Stomach (tissue), 9 donors: ENCODE results near the gene SPRR1B. TPM values are rescaled to one million over a fixed set of nuclear protein-coding genes. Genes with fewer than 3 reads are reported as not detected.

Source experiments
- DNase-seq, 2 donors: peaks; one replicate each; pipeline versions ENCODE4 v3.0.0 to v3.0.0-alpha.2; 2013 to 2019
- H3K27ac ChIP-seq, 5 donors: fragments of 200-600 bp in 4 of 5; sonication (generic) in 4 of 5; one replicate each; pipeline ENCODE4 v1.5.1; 2013 to 2019; ENCODE audit warnings: mild to moderate bottlenecking in 1 of 5, moderate library complexity in 1 of 5
- H3K27me3 ChIP-seq, 3 donors: fragments of 200-600 bp; sonication (generic); one replicate each; pipeline ENCODE4 v1.5.1; 2017 to 2019; ENCODE audit warnings: mixed run types in 1 of 3
- H3K36me3 ChIP-seq, 4 donors: fragments of 200-600 bp; sonication (generic); 1 replicate in 3 of 4; 2 replicates in 1 of 4; pipeline ENCODE4 v1.5.1; 2016 to 2019
- H3K4me1 ChIP-seq, 4 donors: fragments of 200-600 bp; sonication (generic); one replicate each; pipeline ENCODE4 v1.5.1; 2016 to 2019
- H3K4me3 ChIP-seq, 4 donors: fragments of 200-600 bp; sonication (generic) in 3 of 4; one replicate each; pipeline ENCODE4 v1.5.1; 2016 to 2019; ENCODE audit warnings: mild to moderate bottlenecking in 1 of 4
- H3K9me3 ChIP-seq, 4 donors: fragments of 200-600 bp; sonication (generic); one replicate each; pipeline ENCODE4 v1.5.1; 2016 to 2019
- EP300 ChIP-seq: sonication (generic); formaldehyde crosslinking; IDR thresholded peaks from one replicate; pipeline ENCODE4 v1.6.1; 2017; ENCODE audit warnings: antibody characterized with exemption
- POLR2A ChIP-seq, 4 donors: fragments of 450-650 bp; IDR thresholded peaks; one replicate each; pipeline ENCODE4 v1.6.1; 2016; ENCODE audit warnings: antibody characterized with exemption in 4 of 4, control low read depth in 2 of 4, mild to moderate bottlenecking in 1 of 4, moderate library complexity in 1 of 4
- POLR2AphosphoS5 ChIP-seq, 3 donors: sonication (generic); formaldehyde crosslinking; IDR thresholded peaks; one replicate each; pipeline ENCODE4 v1.6.1; 2016; ENCODE audit warnings: antibody characterized with exemption in 3 of 3
- WGBS, 5 donors: extraction: QIAGEN DNeasy Blood & Tissue Kit in 3 of 5; methylation state at CpG; one replicate each; pipeline versions ENCODE4 v1.1.5 to v1.1.7; 2013 to 2018; 5-methylcytosine and 5-hydroxymethylcytosine counted together
- intact Hi-C: fragments of 100-400 bp; cut with DNase I; formaldehyde crosslinking; loops from one replicate; pipeline ENCODE4 v1.15.1; 2023; ENCODE audit warnings: low total_unique reads
- polyA plus RNA-seq, 3 donors: library from polyadenylated mRNA; stranded (reverse); fragments of 200-250 nt; gene quantifications; one replicate each; pipeline ENCODE4 v1.2.3, GENCODE V29; 2013
- total RNA-seq, 5 donors: library from RNA; depleted of rRNA; stranded (reverse); fragments of >200 nt; gene quantifications; one replicate each; pipeline versions ENCODE4 v1.1.0 to v1.2.3, GENCODE V29; 2014 to 2016
- TF ChIP-seq, protein P1 (sequence below), 7 experiments: fragments of 450-650 bp in 4 of 7; fragments of 200-600 bp in 3 of 7; sonication (generic) in 3 of 7; IDR thresholded peaks; one replicate each; pipeline ENCODE4 v1.5.1; 2016 to 2019; ENCODE audit warnings: antibody characterized with exemption in 7 of 7, control low read depth in 2 of 7, mild to moderate bottlenecking in 1 of 7
- donor health status: healthy with polysubstance abuse.
- donor health status: Bipolar disorder and iron deficiency.
- donor health status: healthy.

The SPRR1B gene
- total and polyA plus RNA-seq, 8 donors, result 6.1 to 122 TPM; not detected in 6

DNA sequence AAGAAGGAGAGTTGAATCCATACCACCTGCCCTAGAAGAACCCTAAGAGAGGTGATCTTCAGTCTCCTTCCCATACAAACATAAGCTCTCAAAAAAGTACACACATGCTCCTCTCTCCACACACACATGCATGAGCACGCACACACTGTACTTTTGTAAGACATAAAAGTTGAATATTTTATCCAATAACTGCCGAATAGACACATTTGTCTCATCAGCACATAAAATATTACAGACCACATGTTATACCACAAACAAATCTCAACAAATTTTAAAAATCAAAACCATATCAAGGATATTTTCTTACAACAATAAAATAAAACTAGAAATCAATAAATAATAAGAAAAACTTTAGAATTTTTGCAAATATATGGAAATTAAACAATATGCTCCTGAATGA, 44.4 kb upstream of the SPRR1B start:
- Histone ChIP-seq H3K27me3 (peaks cover 0 to 16% (median 0%) of the 10 kb centered on the region in 3 donors), H3K4me1 (no peaks in the 10 kb centered on the region), H3K9me3 (no peaks in the 10 kb centered on the region), H3K36me3 (no peaks in the 10 kb centered on the region), H3K27ac (no peak overlapping the region), H3K4me3 (no peak overlapping the region)
- TF ChIP-seq, protein P1, sequence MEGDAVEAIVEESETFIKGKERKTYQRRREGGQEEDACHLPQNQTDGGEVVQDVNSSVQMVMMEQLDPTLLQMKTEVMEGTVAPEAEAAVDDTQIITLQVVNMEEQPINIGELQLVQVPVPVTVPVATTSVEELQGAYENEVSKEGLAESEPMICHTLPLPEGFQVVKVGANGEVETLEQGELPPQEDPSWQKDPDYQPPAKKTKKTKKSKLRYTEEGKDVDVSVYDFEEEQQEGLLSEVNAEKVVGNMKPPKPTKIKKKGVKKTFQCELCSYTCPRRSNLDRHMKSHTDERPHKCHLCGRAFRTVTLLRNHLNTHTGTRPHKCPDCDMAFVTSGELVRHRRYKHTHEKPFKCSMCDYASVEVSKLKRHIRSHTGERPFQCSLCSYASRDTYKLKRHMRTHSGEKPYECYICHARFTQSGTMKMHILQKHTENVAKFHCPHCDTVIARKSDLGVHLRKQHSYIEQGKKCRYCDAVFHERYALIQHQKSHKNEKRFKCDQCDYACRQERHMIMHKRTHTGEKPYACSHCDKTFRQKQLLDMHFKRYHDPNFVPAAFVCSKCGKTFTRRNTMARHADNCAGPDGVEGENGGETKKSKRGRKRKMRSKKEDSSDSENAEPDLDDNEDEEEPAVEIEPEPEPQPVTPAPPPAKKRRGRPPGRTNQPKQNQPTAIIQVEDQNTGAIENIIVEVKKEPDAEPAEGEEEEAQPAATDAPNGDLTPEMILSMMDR (IDR thresholded peaks at IDR 0.05), result no peak
- no peak for TF ChIP-seq POLR2A (IDR thresholded peaks at IDR 0.05)
- intact Hi-C loops, result no loop called here
- DNase-seq, result no peak
- WGBS, 5 donors, result 88 to 95% (median 91%) methylated on average over 2 of the region's 2 CpGs

DNA sequence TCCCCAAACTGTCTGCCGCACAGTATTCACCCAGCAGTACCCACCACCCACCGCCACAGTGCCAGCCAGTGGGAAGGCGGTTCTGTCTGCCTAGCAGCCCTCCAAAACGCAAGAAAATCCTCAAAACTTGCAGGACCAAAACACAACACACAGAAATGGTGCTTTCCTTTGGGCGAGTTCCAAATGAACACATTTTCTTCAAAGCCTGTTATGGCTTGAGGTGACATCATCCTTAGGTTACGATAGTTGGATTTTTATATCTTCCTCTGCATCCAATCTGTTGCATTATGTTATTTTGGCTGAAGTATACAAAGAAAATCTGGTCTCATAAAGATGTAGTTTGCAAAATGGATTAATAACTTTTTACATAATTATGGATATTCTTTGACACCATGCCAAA, 37.8 kb upstream of the SPRR1B start:
- DNase-seq, result no peak
- no peak overlapping the region for H3K27ac ChIP-seq
- TF ChIP-seq EP300, result no peak
- TF ChIP-seq, protein P1 (IDR thresholded peaks at IDR 0.05), result no peak
- TF ChIP-seq POLR2AphosphoS5 (IDR thresholded peaks at IDR 0.05), result no peak
- no peak for TF ChIP-seq POLR2A (IDR thresholded peaks at IDR 0.05)
- no peaks in the 10 kb centered on the region for H3K27me3 ChIP-seq
- no peak overlapping the region for H3K4me3 ChIP-seq
- peaks cover 0 to 8% (median 2%) of the 10 kb centered on the region in 4 donors for H3K9me3 ChIP-seq
- no peaks in the 10 kb centered on the region for H3K4me1 ChIP-seq
- 75 to 87% (median 84%) methylated on average over 6 of the region's 6 CpGs for WGBS, 5 donors
- intact Hi-C loops, result no loop called here
- no peaks in the 10 kb centered on the region for H3K36me3 ChIP-seq

DNA sequence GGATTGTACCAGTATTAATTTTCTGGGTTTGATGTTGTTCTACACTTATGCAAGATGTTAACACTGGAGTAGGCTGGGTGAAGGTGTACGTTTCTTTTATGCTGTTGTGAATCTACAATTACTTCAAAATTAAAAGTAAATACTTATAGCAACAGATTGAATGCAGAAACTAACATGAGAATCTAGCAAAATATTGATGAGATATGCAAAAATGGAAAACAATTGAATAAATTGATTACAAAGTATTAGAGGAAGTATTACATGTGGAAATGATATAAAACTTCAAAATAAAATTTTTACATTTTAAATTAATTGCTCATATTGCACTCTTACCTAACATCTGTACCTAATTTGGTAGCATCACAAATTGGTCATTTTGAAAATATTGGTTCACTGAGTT, 35.2 kb upstream of the SPRR1B start:
- H3K36me3 ChIP-seq, result no peaks in the 10 kb centered on the region
- no peaks in the 10 kb centered on the region for H3K4me1 ChIP-seq
- DNase-seq, result no peak
- no peak overlapping the region for H3K4me3 ChIP-seq
- H3K27ac ChIP-seq, result no peak overlapping the region
- peaks cover 0 to 8% (median 2%) of the 10 kb centered on the region in 4 donors for H3K9me3 ChIP-seq
- 0 to 53% (median 33%) methylated on average over 1 of the region's 1 CpG for WGBS, 5 donors
- TF ChIP-seq POLR2AphosphoS5 (IDR thresholded peaks at IDR 0.05), result no peak
- TF ChIP-seq, protein P1 (IDR thresholded peaks at IDR 0.05), result no peak
- TF ChIP-seq EP300, result no peak
- TF ChIP-seq POLR2A (IDR thresholded peaks at IDR 0.05), result no peak
- no peaks in the 10 kb centered on the region for H3K27me3 ChIP-seq
- intact Hi-C loops, result no loop called here

GRCh38 chr1:152996633-152997400, 34.2 kb upstream of the SPRR1B start:
- Histone ChIP-seq H3K27me3 (no peaks in the 10 kb centered on the region), H3K4me3 (no peak overlapping the region), H3K27ac (no peak overlapping the region), H3K36me3 (no peaks in the 10 kb centered on the region), H3K9me3 (peaks cover 0 to 8% (median 2%) of the 10 kb centered on the region in 4 donors), H3K4me1 (no peaks in the 10 kb centered on the region)
- intact Hi-C loops, result no loop called here
- peak in 1 of 2 donors; percentile 36 for DNase-seq
- no peak for TF ChIP-seq EP300
- TF ChIP-seq, protein P1 (IDR thresholded peaks at IDR 0.05), result no peak
- 19 to 26% (median 21%) methylated on average over 5 of the region's 5 CpGs for WGBS, 5 donors
